Measurements from ENCODE around the gene RFX3.

- TF ChIP-seq, protein P1, sequence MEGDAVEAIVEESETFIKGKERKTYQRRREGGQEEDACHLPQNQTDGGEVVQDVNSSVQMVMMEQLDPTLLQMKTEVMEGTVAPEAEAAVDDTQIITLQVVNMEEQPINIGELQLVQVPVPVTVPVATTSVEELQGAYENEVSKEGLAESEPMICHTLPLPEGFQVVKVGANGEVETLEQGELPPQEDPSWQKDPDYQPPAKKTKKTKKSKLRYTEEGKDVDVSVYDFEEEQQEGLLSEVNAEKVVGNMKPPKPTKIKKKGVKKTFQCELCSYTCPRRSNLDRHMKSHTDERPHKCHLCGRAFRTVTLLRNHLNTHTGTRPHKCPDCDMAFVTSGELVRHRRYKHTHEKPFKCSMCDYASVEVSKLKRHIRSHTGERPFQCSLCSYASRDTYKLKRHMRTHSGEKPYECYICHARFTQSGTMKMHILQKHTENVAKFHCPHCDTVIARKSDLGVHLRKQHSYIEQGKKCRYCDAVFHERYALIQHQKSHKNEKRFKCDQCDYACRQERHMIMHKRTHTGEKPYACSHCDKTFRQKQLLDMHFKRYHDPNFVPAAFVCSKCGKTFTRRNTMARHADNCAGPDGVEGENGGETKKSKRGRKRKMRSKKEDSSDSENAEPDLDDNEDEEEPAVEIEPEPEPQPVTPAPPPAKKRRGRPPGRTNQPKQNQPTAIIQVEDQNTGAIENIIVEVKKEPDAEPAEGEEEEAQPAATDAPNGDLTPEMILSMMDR (conservative IDR thresholded peaks at IDR 0.05; ENCODE audit: low read depth, low read length): no peak
- no peak for TF ChIP-seq EZH2 (IDR thresholded peaks at IDR 0.05; ENCODE audit: low read length, unreplicated experiment)
Observed at GRCh38 chr9:3250741-3251140, 275.1 kb downstream of the RFX3 start.
